ENCODE data around the gene PPL. TPM values are rescaled to one million over a fixed set of nuclear protein-coding genes. Genes with fewer than 3 reads are reported as not detected.

PPL gene
- total and polyA plus RNA-seq, 2 experiments from 2014 or later = 32.8 to 44.5 TPM

DNA sequence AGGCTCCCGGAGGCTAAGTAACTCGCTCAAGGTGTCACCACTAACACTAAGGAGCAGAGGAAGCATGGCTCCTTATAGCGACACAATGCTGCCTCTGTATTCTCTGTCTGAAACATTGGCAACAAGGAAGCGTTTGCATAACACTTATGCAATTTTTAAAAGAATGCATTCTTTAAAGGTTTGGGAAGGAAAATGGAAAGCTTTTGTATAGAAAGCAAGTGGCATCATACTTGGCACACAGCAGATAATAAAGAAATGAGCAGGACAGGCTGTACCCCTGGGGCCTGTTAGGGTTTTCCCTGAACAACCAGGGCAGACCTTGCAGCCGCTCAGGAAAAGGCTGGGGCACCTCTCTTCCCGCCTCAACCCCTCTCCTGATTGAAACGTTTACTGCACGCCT lies 36.9 kb downstream of the PPL start:
- H3K27ac ChIP-seq = no peak overlapping the region
- H4K20me1 ChIP-seq (ENCODE audit: insufficient read depth, poor library complexity, severe bottlenecking) = no peaks in the 10 kb centered on the region
- no peak overlapping the region for H3K4me3 ChIP-seq
- H3K79me2 ChIP-seq = no peaks in the 10 kb centered on the region
- H3K4me2 ChIP-seq = no peak overlapping the region
- no peaks in the 10 kb centered on the region for H3K27me3 ChIP-seq
- WGBS (ENCODE audit: low lambda C conversion rate, missing lambda C conversion rate) = 91% methylated on average over 8 of the region's 8 CpGs
- H3K4me1 ChIP-seq (ENCODE audit: insufficient read depth) = no peaks in the 10 kb centered on the region
- H3K9me2 ChIP-seq (replicated peaks; ENCODE audit: insufficient read depth) = no peaks in the 10 kb centered on the region
- no peaks in the 10 kb centered on the region for H3K36me3 ChIP-seq (replicated peaks; ENCODE audit: insufficient read depth, low read depth)
- no peak for DNase-seq (ENCODE audit: low spot score)
- no peaks in the 10 kb centered on the region for H3K9me3 ChIP-seq (ENCODE audit: low read depth)
- no peak overlapping the region for H2AFZ ChIP-seq
- TF ChIP-seq, protein P1, sequence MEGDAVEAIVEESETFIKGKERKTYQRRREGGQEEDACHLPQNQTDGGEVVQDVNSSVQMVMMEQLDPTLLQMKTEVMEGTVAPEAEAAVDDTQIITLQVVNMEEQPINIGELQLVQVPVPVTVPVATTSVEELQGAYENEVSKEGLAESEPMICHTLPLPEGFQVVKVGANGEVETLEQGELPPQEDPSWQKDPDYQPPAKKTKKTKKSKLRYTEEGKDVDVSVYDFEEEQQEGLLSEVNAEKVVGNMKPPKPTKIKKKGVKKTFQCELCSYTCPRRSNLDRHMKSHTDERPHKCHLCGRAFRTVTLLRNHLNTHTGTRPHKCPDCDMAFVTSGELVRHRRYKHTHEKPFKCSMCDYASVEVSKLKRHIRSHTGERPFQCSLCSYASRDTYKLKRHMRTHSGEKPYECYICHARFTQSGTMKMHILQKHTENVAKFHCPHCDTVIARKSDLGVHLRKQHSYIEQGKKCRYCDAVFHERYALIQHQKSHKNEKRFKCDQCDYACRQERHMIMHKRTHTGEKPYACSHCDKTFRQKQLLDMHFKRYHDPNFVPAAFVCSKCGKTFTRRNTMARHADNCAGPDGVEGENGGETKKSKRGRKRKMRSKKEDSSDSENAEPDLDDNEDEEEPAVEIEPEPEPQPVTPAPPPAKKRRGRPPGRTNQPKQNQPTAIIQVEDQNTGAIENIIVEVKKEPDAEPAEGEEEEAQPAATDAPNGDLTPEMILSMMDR (IDR thresholded peaks at IDR 0.05; ENCODE audit: poor library complexity) = no peak
- TF ChIP-seq EZH2phosphoT487 (IDR thresholded peaks at IDR 0.05; ENCODE audit: low read depth, severe bottlenecking, unreplicated experiment) (no peak), EZH2 (IDR thresholded peaks at IDR 0.05; ENCODE audit: borderline replicate concordance) (no peak)

DNA sequence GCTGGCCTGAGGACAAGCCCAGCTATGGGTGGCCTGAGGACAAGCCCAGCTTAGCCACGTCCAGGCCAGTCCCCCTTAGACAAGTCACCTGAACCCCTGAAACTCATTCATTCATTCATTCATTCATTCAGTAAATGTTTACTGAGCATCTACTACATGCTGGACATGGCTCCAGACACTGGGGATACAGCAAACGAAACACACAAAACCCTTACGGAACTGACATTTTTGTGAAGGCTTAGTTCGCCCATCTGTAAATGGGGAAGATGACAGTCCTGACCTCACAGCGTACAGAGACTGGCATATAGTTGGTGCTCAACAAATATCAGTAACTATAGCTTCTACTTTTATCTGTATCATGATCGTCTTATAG lies 37.5 kb downstream of the PPL start:
- DNase-seq (ENCODE audit: low spot score) = no peak
- Histone ChIP-seq H3K27me3 (no peaks in the 10 kb centered on the region), H3K9me2 (replicated peaks; ENCODE audit: insufficient read depth) (no peaks in the 10 kb centered on the region), H3K4me2 (no peak overlapping the region), H2AFZ (no peak overlapping the region), H4K20me1 (ENCODE audit: insufficient read depth, poor library complexity, severe bottlenecking) (no peaks in the 10 kb centered on the region), H3K9me3 (ENCODE audit: low read depth) (no peaks in the 10 kb centered on the region), H3K36me3 (replicated peaks; ENCODE audit: insufficient read depth, low read depth) (no peaks in the 10 kb centered on the region), H3K4me3 (no peak overlapping the region), H3K27ac (no peak overlapping the region), H3K79me2 (no peaks in the 10 kb centered on the region), H3K4me1 (ENCODE audit: insufficient read depth) (no peaks in the 10 kb centered on the region)
- TF ChIP-seq, protein P1 (IDR thresholded peaks at IDR 0.05; ENCODE audit: poor library complexity) = no peak
- TF ChIP-seq EZH2 (IDR thresholded peaks at IDR 0.05; ENCODE audit: borderline replicate concordance) (no peak), EZH2phosphoT487 (IDR thresholded peaks at IDR 0.05; ENCODE audit: low read depth, severe bottlenecking, unreplicated experiment) (no peak)
- 88% methylated on average over 6 of the region's 6 CpGs for WGBS (ENCODE audit: low lambda C conversion rate, missing lambda C conversion rate)

DNA sequence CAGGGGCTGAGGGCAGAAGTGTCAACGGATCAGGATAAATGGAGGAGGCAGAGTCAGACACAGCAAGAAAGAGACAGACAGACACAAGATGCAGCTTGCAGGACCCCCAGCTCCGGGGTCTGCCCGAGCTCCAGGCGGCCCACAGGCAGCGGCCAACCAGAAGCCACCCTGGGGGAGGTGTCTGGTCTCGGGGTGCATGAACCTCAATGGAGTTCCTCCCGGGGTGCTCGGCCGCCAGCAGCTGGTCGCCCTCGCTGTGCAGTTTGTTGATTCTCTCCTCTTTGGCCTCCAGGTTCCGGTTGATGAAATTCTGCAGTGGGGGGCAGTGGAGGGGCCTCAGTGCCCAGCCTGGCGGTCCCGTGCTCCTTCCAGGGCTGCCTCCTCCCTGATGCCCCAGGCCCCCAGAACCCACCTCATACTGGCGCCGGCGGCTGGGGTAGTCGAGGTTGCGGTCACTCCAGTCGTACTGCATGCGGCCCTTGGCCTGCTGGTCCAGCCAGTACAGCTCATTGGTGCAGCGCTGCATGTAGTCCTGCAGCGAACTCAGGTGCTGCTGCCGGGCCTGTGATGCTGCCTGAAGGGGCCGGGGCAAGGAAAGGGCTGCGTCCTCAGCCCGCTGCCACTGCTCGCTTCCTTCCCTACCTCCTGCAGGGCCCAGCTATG lies 38.0 kb downstream of the PPL start:
- Histone ChIP-seq H3K36me3 (replicated peaks; ENCODE audit: insufficient read depth, low read depth) (no peaks in the 10 kb centered on the region), H2AFZ (no peak overlapping the region), H3K9me3 (ENCODE audit: low read depth) (no peaks in the 10 kb centered on the region), H3K27ac (no peak overlapping the region), H3K4me3 (no peak overlapping the region), H4K20me1 (ENCODE audit: insufficient read depth, poor library complexity, severe bottlenecking) (no peaks in the 10 kb centered on the region), H3K27me3 (no peaks in the 10 kb centered on the region), H3K4me1 (ENCODE audit: insufficient read depth) (no peaks in the 10 kb centered on the region), H3K79me2 (no peaks in the 10 kb centered on the region), H3K4me2 (no peak overlapping the region), H3K9me2 (replicated peaks; ENCODE audit: insufficient read depth) (no peaks in the 10 kb centered on the region)
- TF ChIP-seq, protein P1 (IDR thresholded peaks at IDR 0.05; ENCODE audit: poor library complexity) = no peak
- no peak for TF ChIP-seq EZH2 (IDR thresholded peaks at IDR 0.05; ENCODE audit: borderline replicate concordance)
- no peak for TF ChIP-seq EZH2phosphoT487 (IDR thresholded peaks at IDR 0.05; ENCODE audit: low read depth, severe bottlenecking, unreplicated experiment)
- DNase-seq (ENCODE audit: low spot score) = no peak
- 92% methylated on average over 28 of the region's 28 CpGs for WGBS (ENCODE audit: low lambda C conversion rate, missing lambda C conversion rate)

All from hepatocyte (in vitro differentiated cells).